Neural progenitor cell (in vitro differentiated cells): Measurements from ENCODE around the gene MEI1. TPM values are rescaled to one million over a fixed set of nuclear protein-coding genes. Genes with fewer than 3 reads are reported as not detected.
A peak's percentile ranks its signal among the peaks of the same experiment; 100 is the strongest.

ENCODE experiments used
- DNase-seq: peaks from one replicate; pipeline ENCODE4 v3.0.0-alpha.2; 2016; ENCODE audit warnings: low spot score
- H2AFZ ChIP-seq: fragments of 200-600 bp; sonication (generic); replicated peaks from 2 replicates; pipeline ENCODE4 v1.6.1; 2016; ENCODE audit warnings: antibody characterized with exemption
- H3F3A ChIP-seq: fragments of 200-600 bp; sonication (generic); 2 replicates; pipeline ENCODE4 v1.6.1; 2016; ENCODE audit warnings: antibody characterized with exemption, low read depth
- H3K27ac ChIP-seq: fragments of 200-600 bp; sonication (generic); 2 replicates; pipeline ENCODE4 v1.5.1; 2016; ENCODE audit warnings: mild to moderate bottlenecking
- H3K27me3 ChIP-seq: fragments of 200-600 bp; sonication (generic); 2 replicates; pipeline ENCODE4 v1.6.1; 2016; ENCODE audit warnings: mild to moderate bottlenecking, moderate library complexity
- H3K36me3 ChIP-seq: fragments of 200-600 bp; sonication (generic); 2 replicates; pipeline ENCODE4 v1.5.1; 2016
- H3K4me1 ChIP-seq: fragments of 200-600 bp; sonication (generic); 2 replicates; pipeline ENCODE4 v1.6.1; 2016; ENCODE audit warnings: mixed run types
- H3K4me2 ChIP-seq: fragments of 200-600 bp; sonication (generic); 2 replicates; pipeline ENCODE4 v1.6.1; 2016
- H3K4me3 ChIP-seq: fragments of 200-600 bp; sonication (generic); 2 replicates; pipeline ENCODE4 v1.5.1; 2016
- H3K79me2 ChIP-seq: fragments of 200-600 bp; sonication (generic); 2 replicates; pipeline ENCODE4 v1.6.1; 2016; ENCODE audit warnings: low read depth
- H3K9ac ChIP-seq: fragments of 200-600 bp; sonication (generic); 2 replicates; pipeline ENCODE4 v1.6.1; 2016
- H3K9me3 ChIP-seq: fragments of 200-600 bp; sonication (generic); 2 replicates; pipeline ENCODE4 v1.5.1; 2016; ENCODE audit warnings: low read depth
- H4K20me1 ChIP-seq: fragments of 200-600 bp; sonication (generic); 2 replicates; pipeline ENCODE4 v1.6.1; 2016; ENCODE audit warnings: low read depth
- H3K27ac Mint-ChIP-seq: 3 replicates; pipeline ENCODE4 v1.8.0; 2021; ENCODE audit warnings: mixed read lengths
- H3K27me3 Mint-ChIP-seq: 2 replicates; pipeline ENCODE4 v1.8.0; 2022; ENCODE audit warnings: low read depth, mild to moderate bottlenecking, inconsistent platforms, moderate library complexity, mixed read lengths; ENCODE audit not compliant: insufficient read depth
- H3K36me3 Mint-ChIP-seq: 3 replicates; pipeline ENCODE4 v1.8.0; 2021; ENCODE audit warnings: mixed read lengths
- H3K4me1 Mint-ChIP-seq: 3 replicates; pipeline ENCODE4 v1.8.0; 2021; ENCODE audit warnings: mixed read lengths
- H3K4me3 Mint-ChIP-seq: 3 replicates; pipeline ENCODE4 v1.8.0; 2021; ENCODE audit warnings: mild to moderate bottlenecking, moderate library complexity, mixed read lengths
- H3K9me3 Mint-ChIP-seq: 3 replicates; pipeline ENCODE4 v1.8.0; 2020; ENCODE audit warnings: mixed read lengths
- EZH2 ChIP-seq: fragments of 200-600 bp; sonication (generic); IDR thresholded peaks from 2 replicates; pipeline ENCODE4 v1.6.1; 2017; ENCODE audit warnings: antibody characterized with exemption, mild to moderate bottlenecking, moderate library complexity
- EZH2phosphoT487 ChIP-seq: fragments of 200-600 bp; sonication (generic); IDR thresholded peaks from 2 replicates; pipeline ENCODE4 v1.6.1; 2017; ENCODE audit warnings: antibody characterized with exemption
- total RNA-seq: library from RNA; depleted of rRNA; stranded (reverse); fragments of >200 nt; gene quantifications from 2 replicates; pipeline ENCODE4 v1.2.3, GENCODE V29; 2015; ENCODE audit warnings: low replicate concordance
- TF ChIP-seq, protein P1 (sequence below): fragments of 200-600 bp; sonication (generic); IDR thresholded peaks from 2 replicates; pipeline ENCODE4 v1.5.1; 2017; ENCODE audit warnings: antibody characterized with exemption, mild to moderate bottlenecking

Gene MEI1
- total RNA-seq, 1 donor from 2014 or later: not detected

DNA sequence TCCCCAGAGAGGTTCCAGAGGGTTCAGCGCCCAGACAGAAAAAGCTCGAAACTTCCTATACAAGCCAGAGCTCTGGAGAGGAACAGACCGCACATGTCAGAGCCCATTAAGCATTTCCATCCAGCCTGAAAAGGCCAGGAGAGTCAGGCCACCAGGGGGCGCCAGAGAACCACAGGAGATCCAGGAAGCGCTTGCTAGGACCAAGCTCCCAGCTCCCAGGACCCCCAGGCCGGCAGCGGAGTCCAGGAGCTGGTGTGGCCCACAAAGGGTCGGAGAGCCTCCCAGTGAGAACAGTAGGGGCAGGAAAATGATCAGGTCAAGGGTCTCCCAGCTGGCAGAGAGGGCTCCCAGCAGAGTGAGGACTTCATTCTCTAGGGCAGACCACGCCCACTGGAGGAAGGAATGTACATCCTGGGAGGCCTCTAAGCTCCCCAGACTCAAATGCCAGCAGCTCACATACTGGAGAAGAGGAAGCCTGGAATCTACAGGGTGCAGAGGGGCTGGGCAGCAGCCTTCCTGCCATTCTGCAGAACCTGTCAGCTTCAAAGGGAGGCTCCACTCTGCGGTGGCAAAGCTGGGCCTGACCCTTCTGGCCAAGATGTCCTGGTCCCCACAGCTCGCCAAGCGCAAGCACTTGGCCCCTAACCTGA lies 2.1 kb upstream of the MEI1 start:
- peaks cover 3% of the 10 kb centered on the region for H3K27me3 Mint-ChIP-seq
- H3K36me3 Mint-ChIP-seq: no peaks in the 10 kb centered on the region
- peak overlapping the region; percentile 77 for H3K27ac Mint-ChIP-seq
- Histone ChIP-seq H3K27me3 (no peaks in the 10 kb centered on the region), H3K9ac (no peak overlapping the region), H3K4me2 (peak overlapping the region; percentile 64), H3K9me3 (no peaks in the 10 kb centered on the region), H3K27ac (no peak overlapping the region), H3K79me2 (no peaks in the 10 kb centered on the region), H4K20me1 (no peaks in the 10 kb centered on the region), H3K36me3 (no peaks in the 10 kb centered on the region), H2AFZ (peak overlapping the region; percentile 58), H3F3A (peaks cover 23% of the 10 kb centered on the region), H3K4me3 (no peak overlapping the region), H3K4me1 (peaks cover 16% of the 10 kb centered on the region)
- H3K4me1 Mint-ChIP-seq: peaks cover 8% of the 10 kb centered on the region
- peak; percentile 96 for DNase-seq
- no peaks in the 10 kb centered on the region for H3K9me3 Mint-ChIP-seq
- TF ChIP-seq EZH2: no peak
- TF ChIP-seq, protein P1, sequence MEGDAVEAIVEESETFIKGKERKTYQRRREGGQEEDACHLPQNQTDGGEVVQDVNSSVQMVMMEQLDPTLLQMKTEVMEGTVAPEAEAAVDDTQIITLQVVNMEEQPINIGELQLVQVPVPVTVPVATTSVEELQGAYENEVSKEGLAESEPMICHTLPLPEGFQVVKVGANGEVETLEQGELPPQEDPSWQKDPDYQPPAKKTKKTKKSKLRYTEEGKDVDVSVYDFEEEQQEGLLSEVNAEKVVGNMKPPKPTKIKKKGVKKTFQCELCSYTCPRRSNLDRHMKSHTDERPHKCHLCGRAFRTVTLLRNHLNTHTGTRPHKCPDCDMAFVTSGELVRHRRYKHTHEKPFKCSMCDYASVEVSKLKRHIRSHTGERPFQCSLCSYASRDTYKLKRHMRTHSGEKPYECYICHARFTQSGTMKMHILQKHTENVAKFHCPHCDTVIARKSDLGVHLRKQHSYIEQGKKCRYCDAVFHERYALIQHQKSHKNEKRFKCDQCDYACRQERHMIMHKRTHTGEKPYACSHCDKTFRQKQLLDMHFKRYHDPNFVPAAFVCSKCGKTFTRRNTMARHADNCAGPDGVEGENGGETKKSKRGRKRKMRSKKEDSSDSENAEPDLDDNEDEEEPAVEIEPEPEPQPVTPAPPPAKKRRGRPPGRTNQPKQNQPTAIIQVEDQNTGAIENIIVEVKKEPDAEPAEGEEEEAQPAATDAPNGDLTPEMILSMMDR: peak; percentile 100
- no peak for TF ChIP-seq EZH2phosphoT487
- peak overlapping the region; percentile 65 for H3K4me3 Mint-ChIP-seq

DNA sequence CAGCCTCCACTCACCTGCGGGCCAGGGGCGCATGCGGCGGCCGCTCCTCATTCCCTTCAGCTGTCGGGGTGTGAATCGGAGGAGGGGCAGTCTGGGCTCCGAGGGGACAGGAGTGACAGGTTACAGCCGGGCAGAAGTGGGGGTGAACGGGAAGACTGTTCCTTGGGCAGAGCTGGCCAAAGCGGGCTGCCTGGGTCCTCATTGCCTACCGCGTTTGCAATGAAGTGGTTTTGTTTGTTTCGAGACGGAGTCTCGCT lies 733 bp downstream of the MEI1 start:
- Histone ChIP-seq H3K4me1 (peaks cover 16% of the 10 kb centered on the region), H2AFZ (no peak overlapping the region), H3K4me3 (no peak overlapping the region), H3K27ac (no peak overlapping the region), H3K9ac (no peak overlapping the region), H3K79me2 (no peaks in the 10 kb centered on the region), H3K4me2 (no peak overlapping the region), H3K36me3 (no peaks in the 10 kb centered on the region), H3K9me3 (no peaks in the 10 kb centered on the region), H3K27me3 (no peaks in the 10 kb centered on the region), H3F3A (peaks cover 23% of the 10 kb centered on the region), H4K20me1 (no peaks in the 10 kb centered on the region)
- Mint-ChIP-seq H3K4me3 (no peak overlapping the region), H3K36me3 (no peaks in the 10 kb centered on the region), H3K9me3 (no peaks in the 10 kb centered on the region), H3K27ac (no peak overlapping the region), H3K4me1 (peaks cover 8% of the 10 kb centered on the region), H3K27me3 (peaks cover 9% of the 10 kb centered on the region)
- DNase-seq: no peak
- no peak for TF ChIP-seq EZH2phosphoT487

DNA sequence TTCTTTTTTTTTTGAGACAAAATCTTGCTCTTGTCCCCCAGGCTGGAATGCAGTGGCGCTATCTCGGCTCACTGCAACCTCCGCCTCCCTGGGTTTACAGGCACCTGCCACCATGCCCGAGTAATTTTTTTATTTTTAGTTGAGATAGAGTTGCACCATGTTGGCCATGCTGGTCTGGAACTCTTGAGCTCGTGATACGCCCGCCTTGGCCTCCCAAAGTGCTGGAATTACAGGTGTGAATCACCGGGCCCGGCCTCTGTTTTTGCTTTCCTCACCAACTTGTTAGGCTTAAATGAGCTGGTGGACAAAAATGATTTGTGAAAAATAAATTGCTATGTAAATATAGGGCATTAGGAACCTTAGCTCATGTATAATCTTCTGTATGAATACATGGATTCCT lies 3.5 kb downstream of the MEI1 start:
- no peaks in the 10 kb centered on the region for H4K20me1 ChIP-seq
- H3K4me3 ChIP-seq: no peak overlapping the region
- Mint-ChIP-seq H3K36me3 (no peaks in the 10 kb centered on the region), H3K27me3 (peaks cover 13% of the 10 kb centered on the region), H3K4me1 (no peaks in the 10 kb centered on the region), H3K9me3 (no peaks in the 10 kb centered on the region), H3K4me3 (no peak overlapping the region), H3K27ac (no peak overlapping the region)
- H2AFZ ChIP-seq: no peak overlapping the region
- no peaks in the 10 kb centered on the region for H3K36me3 ChIP-seq
- H3K4me1 ChIP-seq: peaks cover 5% of the 10 kb centered on the region
- no peak overlapping the region for H3K27ac ChIP-seq
- peaks cover 9% of the 10 kb centered on the region for H3F3A ChIP-seq
- H3K79me2 ChIP-seq: no peaks in the 10 kb centered on the region
- no peak overlapping the region for H3K4me2 ChIP-seq
- no peaks in the 10 kb centered on the region for H3K9me3 ChIP-seq
- no peaks in the 10 kb centered on the region for H3K27me3 ChIP-seq
- H3K9ac ChIP-seq: no peak overlapping the region
- TF ChIP-seq, protein P1: no peak
- no peak for TF ChIP-seq EZH2phosphoT487
- no peak for TF ChIP-seq EZH2
- DNase-seq: no peak

DNA sequence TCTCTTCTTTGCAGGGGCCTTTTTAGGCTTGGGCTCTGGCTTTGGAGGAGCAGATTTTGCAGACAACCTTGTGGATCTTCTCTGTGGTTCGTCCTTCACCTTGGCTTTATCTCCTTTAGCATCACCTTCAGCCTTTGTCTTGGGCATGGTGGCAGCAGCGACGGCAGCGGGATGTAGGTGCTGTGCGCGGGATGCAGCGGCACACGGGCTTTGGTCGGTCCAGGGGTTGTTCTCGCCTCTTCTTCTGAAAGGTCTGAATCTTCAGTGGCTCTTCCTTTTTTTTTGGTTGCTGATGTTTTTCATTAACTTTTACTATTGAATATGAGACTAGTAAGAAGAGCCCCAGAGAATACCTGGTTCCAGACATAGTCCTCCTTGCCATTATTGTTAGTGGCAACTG lies 10.0 kb downstream of the MEI1 start:
- H3K27ac ChIP-seq: no peak overlapping the region
- H3K9me3 ChIP-seq: no peaks in the 10 kb centered on the region
- H4K20me1 ChIP-seq: no peaks in the 10 kb centered on the region
- Mint-ChIP-seq H3K27me3 (peaks cover 5% of the 10 kb centered on the region), H3K36me3 (no peaks in the 10 kb centered on the region), H3K4me3 (no peak overlapping the region), H3K27ac (no peak overlapping the region), H3K4me1 (peaks cover 2% of the 10 kb centered on the region), H3K9me3 (no peaks in the 10 kb centered on the region)
- H2AFZ ChIP-seq: no peak overlapping the region
- peaks cover 3% of the 10 kb centered on the region for H3K27me3 ChIP-seq
- H3K4me1 ChIP-seq: no peaks in the 10 kb centered on the region
- H3K4me2 ChIP-seq: no peak overlapping the region
- TF ChIP-seq, protein P1: no peak
- TF ChIP-seq EZH2 (no peak), EZH2phosphoT487 (no peak)
- H3K79me2 ChIP-seq: no peaks in the 10 kb centered on the region
- H3K4me3 ChIP-seq: no peak overlapping the region
- H3K36me3 ChIP-seq: no peaks in the 10 kb centered on the region
- no peak overlapping the region for H3K9ac ChIP-seq
- DNase-seq: no peak
- H3F3A ChIP-seq: no peaks in the 10 kb centered on the region
